Activated naive CD4-positive, alpha-beta T cell treated with anti-CD3 and anti-CD28 coated beads, Interleukin-2, amount 50 U/mL, for 72 hours (primary cell): ENCODE results near the gene PDE1A. TPM values are rescaled to one million over a fixed set of nuclear protein-coding genes. Genes with fewer than 3 reads are reported as not detected.

ENCODE experiments used
- ATAC-seq, 2 donors: fragments of 150-1000 bp; cut with Tn5 transposase; 2 replicates each; pipeline ENCODE4 v1.10.0; 2021; ENCODE audit warnings: mild to moderate bottlenecking in 2 of 2, moderate library complexity in 2 of 2
- DNase-seq, 2 donors: peaks; one replicate each; pipeline ENCODE4 v3.0.0; 2021 to 2022; ENCODE audit warnings: low spot score in 2 of 2
- H3K27ac Mint-ChIP-seq, 2 donors: one replicate each; pipeline ENCODE4 v1.8.0; 2022; ENCODE audit warnings: mild to moderate bottlenecking in 2 of 2, mixed read lengths in 2 of 2
- H3K36me3 Mint-ChIP-seq, 2 donors: one replicate each; pipeline ENCODE4 v1.8.0; 2022; ENCODE audit warnings: mixed read lengths in 2 of 2
- H3K9me3 Mint-ChIP-seq, 2 donors: one replicate each; pipeline ENCODE4 v1.8.0; 2022; ENCODE audit warnings: mixed read lengths in 2 of 2
- total RNA-seq, 2 donors: library from RNA; stranded (reverse); gene quantifications; one replicate each; pipeline ENCODE4 v1.2.3, GENCODE V29; 2022

Gene PDE1A
- total RNA-seq, 2 donors from 2014 or later, result not detected

DNA sequence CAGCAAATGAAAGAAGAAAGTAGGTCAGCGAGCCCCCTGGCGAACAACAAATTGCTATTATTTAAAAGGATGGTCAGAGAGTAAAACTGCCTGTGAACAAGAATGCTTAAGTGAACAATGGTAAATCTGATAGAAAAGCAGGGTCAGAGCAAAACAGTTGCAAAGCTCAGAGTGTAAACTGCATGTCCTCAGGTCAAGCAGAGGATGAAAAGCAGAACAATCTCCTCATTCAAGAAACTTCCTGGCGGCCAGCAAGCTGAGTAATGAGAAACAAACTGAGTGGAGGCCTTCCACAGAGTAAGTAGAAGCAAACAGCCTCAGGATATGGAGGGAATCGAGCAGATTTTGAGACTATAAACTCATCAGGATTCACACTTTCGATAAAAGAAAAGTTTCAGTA is 323.3 kb downstream of the PDE1A start:
- DNase-seq (no peak), ATAC-seq (no peak)
- Mint-ChIP-seq H3K36me3 (no peaks in the 10 kb centered on the region), H3K27ac (no peak overlapping the region), H3K9me3 (no peaks in the 10 kb centered on the region)

DNA sequence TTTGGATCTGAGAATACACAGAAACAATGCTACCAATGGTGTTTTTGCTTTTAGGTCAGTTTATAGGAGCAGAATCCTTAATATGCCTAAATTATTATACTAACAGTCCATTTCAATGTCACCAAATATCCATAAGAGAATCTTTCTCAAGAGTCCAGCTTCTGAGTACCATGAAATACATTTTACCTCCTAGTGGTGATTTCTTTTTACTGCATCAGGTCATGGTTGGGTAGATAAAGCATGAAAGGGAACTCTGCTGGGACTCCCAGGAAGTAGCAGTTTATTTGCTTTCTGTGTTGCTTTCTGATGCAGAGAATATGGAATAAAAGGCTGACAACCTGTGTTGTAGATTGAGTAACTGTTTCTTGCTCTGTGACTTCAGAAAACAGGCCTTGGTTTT is 325.6 kb downstream of the PDE1A start:
- ATAC-seq, result peak in 1 of 2 donors; percentile 34
- H3K27ac Mint-ChIP-seq, result no peak overlapping the region
- H3K36me3 Mint-ChIP-seq, result no peaks in the 10 kb centered on the region
- DNase-seq, result no peak
- H3K9me3 Mint-ChIP-seq, result no peaks in the 10 kb centered on the region

DNA sequence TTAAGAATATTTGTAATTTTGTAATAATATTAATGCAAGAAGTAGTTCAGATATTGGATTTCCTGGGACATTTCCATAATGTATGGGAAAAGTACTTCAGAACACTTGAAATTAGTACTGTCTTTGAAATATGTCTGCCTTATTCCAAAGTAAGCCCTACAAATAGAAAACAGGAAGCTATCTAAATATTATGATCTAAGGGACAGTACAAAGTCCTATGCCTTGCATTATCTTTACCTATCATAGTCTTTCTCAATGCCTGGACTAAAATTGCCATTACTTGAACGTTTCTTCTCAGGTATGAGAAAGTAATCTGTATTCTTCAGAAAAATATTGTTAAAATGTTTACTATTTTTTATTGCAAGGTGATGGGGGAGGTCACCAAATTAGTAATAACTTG is 328.2 kb downstream of the PDE1A start:
- DNase-seq, result no peak
- Mint-ChIP-seq H3K36me3 (no peaks in the 10 kb centered on the region), H3K9me3 (no peaks in the 10 kb centered on the region), H3K27ac (no peak overlapping the region)
- ATAC-seq, result no peak

DNA sequence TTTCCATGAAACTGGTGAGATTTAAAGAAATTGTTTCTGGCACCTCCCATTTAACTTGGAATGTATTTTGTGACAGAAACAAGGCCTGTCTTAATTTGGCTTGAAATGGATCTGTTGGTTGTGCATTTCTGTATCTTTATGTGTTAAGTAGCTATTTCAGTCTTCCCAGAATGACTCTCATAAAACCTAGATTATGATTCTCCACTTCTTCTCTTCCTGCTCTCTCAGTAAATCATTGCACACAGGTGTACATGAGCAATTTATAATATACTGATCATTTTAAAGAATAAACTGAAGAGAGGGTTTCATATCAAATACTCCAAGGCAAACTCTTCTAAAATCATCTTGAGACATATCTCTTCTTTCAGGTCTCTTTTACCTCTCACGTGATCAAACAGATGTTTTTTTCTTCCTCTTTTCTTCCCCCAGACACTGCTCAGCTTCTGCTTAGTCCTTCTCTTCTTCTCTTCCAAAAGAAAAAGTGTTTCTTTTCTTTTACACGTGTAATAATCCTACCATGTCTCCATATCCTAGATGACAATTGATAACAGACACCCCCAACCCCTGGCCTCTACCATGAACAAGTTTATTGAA is 329.2 kb downstream of the PDE1A start:
- ATAC-seq (no peak), DNase-seq (no peak)
- Mint-ChIP-seq H3K36me3 (no peaks in the 10 kb centered on the region), H3K27ac (no peak overlapping the region), H3K9me3 (no peaks in the 10 kb centered on the region)

DNA sequence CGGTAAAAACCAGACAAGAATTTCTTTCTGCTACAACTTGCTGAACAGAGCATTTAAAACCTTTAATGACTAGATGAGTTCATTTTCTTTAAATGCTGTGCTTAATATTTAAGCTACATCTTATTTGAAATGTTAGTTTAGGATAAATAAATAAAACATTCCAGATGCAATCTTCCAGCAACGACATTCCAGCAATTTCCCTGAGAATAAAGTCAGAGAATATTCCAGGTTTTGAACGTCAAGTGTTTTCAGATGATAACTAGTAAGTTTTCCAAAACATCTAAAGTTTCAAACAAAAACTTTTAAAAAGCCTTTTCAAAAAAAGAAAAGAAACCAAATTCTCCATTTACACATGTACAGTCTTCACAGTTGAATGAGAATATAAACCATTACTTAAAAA is 336.4 kb downstream of the PDE1A start:
- ATAC-seq (no peak), DNase-seq (no peak)
- H3K36me3 Mint-ChIP-seq, result no peaks in the 10 kb centered on the region
- H3K27ac Mint-ChIP-seq, result no peak overlapping the region
- no peaks in the 10 kb centered on the region for H3K9me3 Mint-ChIP-seq
